ENCODE results near the gene NPTXR. TPM values are rescaled to one million over a fixed set of nuclear protein-coding genes. Genes with fewer than 3 reads are reported as not detected.

The NPTXR gene
- total RNA-seq, 6 experiments from 2014 or later: 1.4 to 5.4 (median 1.6) TPM

GRCh38 chr22:38798496-38798895, 45.3 kb downstream of the NPTXR start:
- H3K27ac Mint-ChIP-seq: no peak overlapping the region
- no peak for DNase-seq
- H3K27me3 Mint-ChIP-seq (ENCODE audit: insufficient read depth): peaks cover 3% of the 10 kb centered on the region
- no peaks in the 10 kb centered on the region for H3K9me3 Mint-ChIP-seq
- no peak overlapping the region for H3K4me3 Mint-ChIP-seq
- no peaks in the 10 kb centered on the region; the same call in 1 of the 2 replicates for H3K36me3 Mint-ChIP-seq (ENCODE audit: low read depth)
- peaks cover 43% of the 10 kb centered on the region for H3K4me1 Mint-ChIP-seq (ENCODE audit: low read depth)
- TF ChIP-seq CTCF (IDR thresholded peaks at IDR 0.05): no peak

GRCh38 chr22:38796262-38796957, 47.4 kb downstream of the NPTXR start:
- Mint-ChIP-seq H3K36me3 (ENCODE audit: low read depth) (peaks cover 5% of the 10 kb centered on the region; the same call in 1 of the 2 replicates), H3K4me3 (no peak overlapping the region), H3K9me3 (no peaks in the 10 kb centered on the region), H3K4me1 (ENCODE audit: low read depth) (peaks cover 34% of the 10 kb centered on the region), H3K27ac (no peak overlapping the region), H3K27me3 (ENCODE audit: insufficient read depth) (peaks cover 3% of the 10 kb centered on the region)
- DNase-seq: peak; percentile 11
- no peak for TF ChIP-seq CTCF (IDR thresholded peaks at IDR 0.05)

- Mint-ChIP-seq H3K36me3 (ENCODE audit: low read depth) (peaks cover 5% of the 10 kb centered on the region; the same call in 1 of the 2 replicates), H3K4me3 (no peak overlapping the region; the same call in 1 of the 2 replicates), H3K27me3 (ENCODE audit: insufficient read depth) (peaks cover 3% of the 10 kb centered on the region), H3K27ac (no peak overlapping the region), H3K9me3 (no peaks in the 10 kb centered on the region), H3K4me1 (ENCODE audit: low read depth) (peaks cover 34% of the 10 kb centered on the region)
- DNase-seq: no peak
- TF ChIP-seq CTCF (IDR thresholded peaks at IDR 0.05): no peak
These were observed 48.3 kb downstream of the NPTXR start for GRCh38 chr22:38795569-38795968.

- peak; percentile 99 for DNase-seq
- no peak; the same call in 1 of the 2 replicates for TF ChIP-seq CTCF (IDR thresholded peaks at IDR 0.05)
- H3K4me3 Mint-ChIP-seq: peak within 1 kb of the TSS; percentile 95
- H3K27me3 Mint-ChIP-seq (ENCODE audit: insufficient read depth): peaks cover 3% of the 10 kb centered on the region
- H3K27ac Mint-ChIP-seq: peak within 1 kb of the TSS; percentile 89
- H3K36me3 Mint-ChIP-seq (ENCODE audit: low read depth): peaks cover 5% of the 10 kb centered on the region; the same call in 1 of the 2 replicates
- H3K4me1 Mint-ChIP-seq (ENCODE audit: low read depth): peaks cover 34% of the 10 kb centered on the region
- no peaks in the 10 kb centered on the region for H3K9me3 Mint-ChIP-seq
These were observed 49.9 kb downstream of the NPTXR start, which contains the start of gene DNAL4 for GRCh38 chr22:38793721-38794466. DNAL4 (minus strand) TSS chr22:38794143; CDS start chr22:38782731, 11,412 bp downstream.

GRCh38 chr22:38793317-38793716, 50.5 kb downstream of the NPTXR start:
- H3K27me3 Mint-ChIP-seq (ENCODE audit: insufficient read depth): peaks cover under 1% of the 10 kb centered on the region
- H3K9me3 Mint-ChIP-seq: no peaks in the 10 kb centered on the region
- peak overlapping the region; percentile 89 for H3K27ac Mint-ChIP-seq
- peak overlapping the region; percentile 95 for H3K4me3 Mint-ChIP-seq
- H3K36me3 Mint-ChIP-seq (ENCODE audit: low read depth): peaks cover 6% of the 10 kb centered on the region; the same call in 1 of the 2 replicates
- no peak for DNase-seq
- no peak for TF ChIP-seq CTCF (IDR thresholded peaks at IDR 0.05)
- peaks cover 34% of the 10 kb centered on the region for H3K4me1 Mint-ChIP-seq (ENCODE audit: low read depth)
